B cell (primary cell): ENCODE data around the gene STYK1. TPM values are rescaled to one million over a fixed set of nuclear protein-coding genes. Genes with fewer than 3 reads are reported as not detected.

Experiments used
- ATAC-seq: fragments of 200-7000 bp; cut with Tn5 transposase; one replicate; pipeline ENCODE4 v1.10.0; 2021; ENCODE audit warnings: low read depth, mild to moderate bottlenecking, moderate number of reproducible peaks, moderate library complexity
- CTCF ChIA-PET: fragments of 350-600 bp; sonication (Branson Sonifier 250); formaldehyde crosslinking; loops from one replicate; lab custom pipeline; 2021; ENCODE audit warnings: antibody characterized with exemption, inconsistent platforms; lab: Charles Lee
- POLR2A ChIA-PET: fragments of 350-600 bp; sonication (Branson Sonifier 250); formaldehyde crosslinking; loops from one replicate; lab custom pipeline; 2021; ENCODE audit warnings: antibody characterized with exemption; lab: Charles Lee
- DNase-seq: peaks from one replicate; pipeline ENCODE4 v3.0.0; 2013
- H2AFZ ChIP-seq: 2 replicates; pipeline ENCODE4 v1.6.1; 2012; ENCODE audit warnings: mild to moderate bottlenecking, low read depth, low read length; ENCODE audit not compliant: insufficient read depth, poor library complexity, severe bottlenecking
- H3K27ac ChIP-seq, 2 donors: 1 replicate in 1 of 2; 2 replicates in 1 of 2; pipeline ENCODE4 v1.5.1; 2012 to 2013; ENCODE audit warnings: low read length in 2 of 2, mild to moderate bottlenecking in 2 of 2, moderate library complexity in 1 of 2
- H3K27me3 ChIP-seq, 4 experiments: fragments of 200-600 bp in 1 of 4; sonication (generic) in 1 of 4; replicated peaks in 1 of 4; 1 replicate in 2 of 4; 2 replicates in 2 of 4; pipeline versions ENCODE4 v1.6.1 to v1.7.0; 2013 to 2016; ENCODE audit warnings: low read length in 3 of 4, mild to moderate bottlenecking in 2 of 4, mixed read lengths in 1 of 4, moderate library complexity in 1 of 4; ENCODE audit not compliant: insufficient read depth in 4 of 4, control insufficient read depth in 3 of 4; ENCODE audit errors: control extremely low read depth in 1 of 4
- H3K36me3 ChIP-seq, 2 experiments: replicated peaks in 1 of 2; 1 replicate in 1 of 2; 2 replicates in 1 of 2; pipeline versions ENCODE4 v1.6.1 to v1.7.1; 2013; ENCODE audit warnings: low read length in 1 of 2; ENCODE audit not compliant: insufficient read depth in 2 of 2, control insufficient read depth in 1 of 2; ENCODE audit errors: control extremely low read depth in 1 of 2, extremely low read depth in 1 of 2
- H3K4me1 ChIP-seq, 2 donors: fragments of 200-600 bp in 1 of 2; sonication (generic) in 1 of 2; 1 replicate in 1 of 2; 2 replicates in 1 of 2; pipeline versions ENCODE4 v1.5.1 to v1.6.1; 2013 to 2017; ENCODE audit warnings: low read length in 2 of 2; ENCODE audit not compliant: control insufficient read depth in 2 of 2, insufficient read depth in 2 of 2
- H3K4me2 ChIP-seq: replicated peaks from 2 replicates; pipeline ENCODE3; 2012; ENCODE audit warnings: mild to moderate bottlenecking, low read depth, low read length; ENCODE audit not compliant: poor library complexity, severe bottlenecking
- H3K4me3 ChIP-seq, 5 experiments: fragments of 200-600 bp in 1 of 5; sonication (generic) in 1 of 5; 1 replicate in 3 of 5; 2 replicates in 2 of 5; pipeline versions ENCODE4 v1.5.1 to v1.7.0; 2011 to 2016; ENCODE audit warnings: low read length in 4 of 5, mild to moderate bottlenecking in 4 of 5, low read depth in 2 of 5, control low read depth in 1 of 5, moderate library complexity in 1 of 5; ENCODE audit not compliant: insufficient read depth in 1 of 5; ENCODE audit errors: control extremely low read depth in 1 of 5, extremely low read depth in 1 of 5
- H3K79me2 ChIP-seq: fragments of 200-600 bp; sonication (generic); one replicate; pipeline ENCODE4 v1.6.0; 2016; ENCODE audit warnings: low read length; ENCODE audit not compliant: control insufficient read depth, insufficient read depth
- H3K9ac ChIP-seq: fragments of 200-600 bp; sonication (generic); 2 replicates; pipeline ENCODE4 v1.6.1; 2017; ENCODE audit warnings: mild to moderate bottlenecking, low read length, moderate library complexity
- H3K9me3 ChIP-seq, 3 donors: one replicate each; pipeline versions ENCODE4 v1.6.1 to v1.7.1; 2013; ENCODE audit warnings: low read length in 2 of 3; ENCODE audit not compliant: control insufficient read depth in 2 of 3, insufficient read depth in 1 of 3; ENCODE audit errors: control extremely low read depth in 1 of 3
- H4K20me1 ChIP-seq: 2 replicates; pipeline ENCODE4 v1.6.0; 2012; ENCODE audit warnings: mild to moderate bottlenecking, low read length; ENCODE audit not compliant: insufficient read depth, control insufficient read depth, poor library complexity, severe bottlenecking
- H3K27ac Mint-ChIP-seq: one replicate; pipeline ENCODE4 v1.8.0; 2021; ENCODE audit warnings: mixed read lengths
- H3K27me3 Mint-ChIP-seq: one replicate; pipeline ENCODE4 v1.8.0; 2021; ENCODE audit warnings: mixed read lengths
- H3K4me1 Mint-ChIP-seq: one replicate; pipeline ENCODE4 v1.8.0; 2021; ENCODE audit warnings: mixed read lengths
- H3K4me3 Mint-ChIP-seq: one replicate; pipeline ENCODE4 v1.8.0; 2021; ENCODE audit warnings: mixed read lengths
- H3K9me3 Mint-ChIP-seq: one replicate; pipeline ENCODE4 v1.8.0; 2022; ENCODE audit warnings: mixed read lengths; ENCODE audit not compliant: insufficient read depth
- EZH2 ChIP-seq: IDR thresholded peaks from 2 replicates; pipeline ENCODE4 v1.6.1; 2012; ENCODE audit warnings: borderline replicate concordance, low read depth, mild to moderate bottlenecking, moderate library complexity, low read length; ENCODE audit not compliant: insufficient read depth, poor library complexity, severe bottlenecking
- WGBS: methylation state at CpG from one replicate; pipeline ENCODE4 v1.1.5; 2013; ENCODE audit warnings: missing lambda C conversion rate; ENCODE audit not compliant: insufficient coverage; 5-methylcytosine and 5-hydroxymethylcytosine counted together
- intact Hi-C: fragments of 100-400 bp; cut with micrococcal nuclease; formaldehyde crosslinking; loops from one replicate; pipeline ENCODE4 v1.10.0; 2022
- polyA plus RNA-seq: library from polyadenylated mRNA; depleted of rRNA; stranded (reverse); fragments of >200 nt; gene quantifications from 2 replicates; pipeline ENCODE4 v1.2.3, GENCODE V29; 2012
- total RNA-seq, 2 donors: library from RNA; stranded (reverse); fragments of 120-200 nt in 1 of 2; gene quantifications; 1 replicate in 1 of 2; 2 replicates in 1 of 2; pipeline versions ENCODE4 v1.2.3 to v1.2.4, GENCODE V29; 2013 to 2022
- TF ChIP-seq, protein P1 (sequence below): fragments of 200-600 bp; IDR thresholded peaks from one replicate; pipeline ENCODE4 v1.8.0; 2022; ENCODE audit warnings: antibody characterized with exemption, mild to moderate bottlenecking

Gene STYK1
- total and polyA plus RNA-seq, 2 donors (not counting 1 experiment from before 2014, with no cell fraction given) = not detected

DNA sequence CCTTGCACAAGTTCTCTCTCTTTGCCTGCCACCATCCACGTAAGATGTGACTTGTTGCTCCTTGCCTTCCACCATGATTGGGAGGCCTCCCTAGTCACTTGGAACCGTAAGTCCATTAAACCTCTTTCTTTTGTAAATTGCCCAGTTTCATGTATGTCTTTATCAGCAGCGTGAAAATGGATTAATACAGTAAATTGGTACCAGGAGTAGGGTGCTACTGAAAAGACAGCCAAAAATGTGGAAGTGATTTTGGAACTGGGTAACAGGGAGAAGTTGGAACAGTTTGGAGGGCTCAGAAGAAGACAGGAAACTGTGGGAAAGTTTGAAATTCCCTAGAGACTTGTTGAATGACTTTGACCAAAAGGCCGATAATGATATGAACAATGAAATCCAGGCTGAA is 27.9 kb downstream of the STYK1 start:
- DNase-seq (no peak), ATAC-seq (no peak)
- Histone ChIP-seq H4K20me1 (no peaks in the 10 kb centered on the region), H3K27me3 (no peaks in the 10 kb centered on the region), H2AFZ (no peak overlapping the region), H3K9me3 (peaks cover 0 to 18% (median 9%) of the 10 kb centered on the region in 3 donors), H3K4me3 (no peak overlapping the region), H3K9ac (no peak overlapping the region), H3K4me2 (no peak overlapping the region), H3K4me1 (no peaks in the 10 kb centered on the region), H3K27ac (no peak overlapping the region), H3K36me3 (no peaks in the 10 kb centered on the region), H3K79me2 (no peaks in the 10 kb centered on the region)
- Mint-ChIP-seq H3K27me3 (peaks cover 15% of the 10 kb centered on the region), H3K4me1 (no peaks in the 10 kb centered on the region), H3K4me3 (no peak overlapping the region), H3K27ac (no peak overlapping the region), H3K9me3 (peaks cover 25% of the 10 kb centered on the region)
- WGBS = 67% methylated on average over 3 of the region's 4 CpGs
- intact Hi-C loops = no loop called here
- CTCF ChIA-PET = no interaction called here
- no peak for TF ChIP-seq EZH2
- TF ChIP-seq, protein P1, sequence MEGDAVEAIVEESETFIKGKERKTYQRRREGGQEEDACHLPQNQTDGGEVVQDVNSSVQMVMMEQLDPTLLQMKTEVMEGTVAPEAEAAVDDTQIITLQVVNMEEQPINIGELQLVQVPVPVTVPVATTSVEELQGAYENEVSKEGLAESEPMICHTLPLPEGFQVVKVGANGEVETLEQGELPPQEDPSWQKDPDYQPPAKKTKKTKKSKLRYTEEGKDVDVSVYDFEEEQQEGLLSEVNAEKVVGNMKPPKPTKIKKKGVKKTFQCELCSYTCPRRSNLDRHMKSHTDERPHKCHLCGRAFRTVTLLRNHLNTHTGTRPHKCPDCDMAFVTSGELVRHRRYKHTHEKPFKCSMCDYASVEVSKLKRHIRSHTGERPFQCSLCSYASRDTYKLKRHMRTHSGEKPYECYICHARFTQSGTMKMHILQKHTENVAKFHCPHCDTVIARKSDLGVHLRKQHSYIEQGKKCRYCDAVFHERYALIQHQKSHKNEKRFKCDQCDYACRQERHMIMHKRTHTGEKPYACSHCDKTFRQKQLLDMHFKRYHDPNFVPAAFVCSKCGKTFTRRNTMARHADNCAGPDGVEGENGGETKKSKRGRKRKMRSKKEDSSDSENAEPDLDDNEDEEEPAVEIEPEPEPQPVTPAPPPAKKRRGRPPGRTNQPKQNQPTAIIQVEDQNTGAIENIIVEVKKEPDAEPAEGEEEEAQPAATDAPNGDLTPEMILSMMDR = no peak
- POLR2A ChIA-PET = no interaction called here

- H4K20me1 ChIP-seq = no peaks in the 10 kb centered on the region
- no peaks in the 10 kb centered on the region for H3K36me3 ChIP-seq
- peaks cover 22% of the 10 kb centered on the region for H3K27me3 Mint-ChIP-seq
- intact Hi-C loops = no loop called here
- peaks cover 0 to 6% (median 0%) of the 10 kb centered on the region in 4 experiments for H3K27me3 ChIP-seq
- no peak overlapping the region for H2AFZ ChIP-seq
- peaks cover 0 to 14% (median 6%) of the 10 kb centered on the region in 3 donors for H3K9me3 ChIP-seq
- TF ChIP-seq EZH2 = no peak
- TF ChIP-seq, protein P1 = no peak
- H3K27ac Mint-ChIP-seq = no peak overlapping the region
- ChIA-PET CTCF (interaction anchor here (1.1 kb wide), 1 partner anchor 108 kb away, joined by 3 read pairs; no protein-coding TSS in a partner anchor), POLR2A (no interaction called here)
- no peak overlapping the region for H3K4me2 ChIP-seq
- WGBS = 93% methylated on average over 3 of the region's 6 CpGs
- ATAC-seq (no peak), DNase-seq (no peak)
- H3K4me3 ChIP-seq = no peak overlapping the region
- no peaks in the 10 kb centered on the region for H3K79me2 ChIP-seq
- no peak overlapping the region for H3K4me3 Mint-ChIP-seq
- no peak overlapping the region for H3K9ac ChIP-seq
- H3K4me1 ChIP-seq = no peaks in the 10 kb centered on the region
- peaks cover 19% of the 10 kb centered on the region for H3K9me3 Mint-ChIP-seq
- H3K4me1 Mint-ChIP-seq = no peaks in the 10 kb centered on the region
- H3K27ac ChIP-seq = no peak overlapping the region
Observed at GRCh38 chr12:10641735-10642500, 31.9 kb downstream of the STYK1 start.
